Gastrocnemius medialis (tissue), 4 donors: ENCODE measurements around the gene MED12L.

Experiments
- CTCF ChIP-seq, 5 experiments: fragments of 450-650 bp in 3 of 5; fragments of 200-600 bp in 2 of 5; sonication (generic) in 2 of 5; IDR thresholded peaks in 4 of 5; conservative IDR thresholded peaks in 1 of 5; 1 replicate in 4 of 5; 2 replicates in 1 of 5; pipeline ENCODE4 v1.5.1; 2016 to 2019; ENCODE audit warnings: antibody characterized with exemption in 5 of 5, mild to moderate bottlenecking in 3 of 5, moderate library complexity in 3 of 5
- POLR2A ChIP-seq, 2 donors: fragments of 450-650 bp; IDR thresholded peaks; one replicate each; pipeline ENCODE4 v1.6.1; 2017; ENCODE audit warnings: antibody characterized with exemption in 2 of 2, mild to moderate bottlenecking in 2 of 2, moderate library complexity in 2 of 2

- TF ChIP-seq CTCF (IDR thresholded peaks at IDR 0.05 in 4 of 5, conservative IDR thresholded peaks at IDR 0.05 in 1 of 5), result no peak
- no peak for TF ChIP-seq POLR2A (IDR thresholded peaks at IDR 0.05)
These were observed 395.0 kb downstream of the MED12L start for GRCh38 chr3:151480492-151480891.
